Naive thymus-derived CD4-positive, alpha-beta T cell (primary cell): ENCODE results near the gene RPS3. TPM values are rescaled to one million over a fixed set of nuclear protein-coding genes. Genes with fewer than 3 reads are reported as not detected.
"Not testable (repeated sequence)": the region's sequence is repeated elsewhere in the genome, so short reads cannot be mapped to it uniquely, and the experiment has no call there.

Experiments
- ATAC-seq: fragments of 150-1000 bp; cut with Tn5 transposase; 2 replicates; pipeline ENCODE4 v1.10.0; 2021; ENCODE audit warnings: mild to moderate bottlenecking, moderate library complexity
- CTCF ChIA-PET: fragments of 350-600 bp; sonication (Branson Sonifier 250); formaldehyde crosslinking; loops from one replicate; lab custom pipeline; 2021; ENCODE audit warnings: antibody characterized with exemption; lab: Charles Lee
- POLR2A ChIA-PET: fragments of 350-600 bp; sonication (Branson Sonifier 250); formaldehyde crosslinking; loops from one replicate; lab custom pipeline; 2021; ENCODE audit warnings: antibody characterized with exemption, inconsistent platforms; lab: Charles Lee
- DNase-seq, 9 donors: peaks; one replicate each; pipeline versions ENCODE4 v3.0.0 to v3.0.0-alpha.2; 2020 to 2022; ENCODE audit warnings: mixed read lengths in 1 of 9
- H3K27ac ChIP-seq: one replicate; pipeline ENCODE4 v1.7.0; 2013; ENCODE audit warnings: mild to moderate bottlenecking, low read depth, low read length, moderate library complexity
- H3K27me3 ChIP-seq, 2 donors: one replicate each; pipeline ENCODE4 v1.7.0; 2013; ENCODE audit warnings: low read length in 2 of 2, mild to moderate bottlenecking in 2 of 2, moderate library complexity in 2 of 2; ENCODE audit not compliant: control insufficient read depth in 2 of 2, insufficient read depth in 2 of 2
- H3K36me3 ChIP-seq, 3 experiments: 1 replicate in 2 of 3; 2 replicates in 1 of 3; pipeline ENCODE4 v1.7.0; 2013; ENCODE audit warnings: low read length in 3 of 3, mild to moderate bottlenecking in 3 of 3, moderate library complexity in 1 of 3; ENCODE audit not compliant: insufficient read depth in 3 of 3, control insufficient read depth in 2 of 3
- H3K4me1 ChIP-seq, 2 donors: one replicate each; pipeline ENCODE4 v1.7.0; 2013; ENCODE audit warnings: low read length in 2 of 2, mild to moderate bottlenecking in 2 of 2, moderate library complexity in 1 of 2; ENCODE audit not compliant: control insufficient read depth in 2 of 2, insufficient read depth in 2 of 2
- H3K4me3 ChIP-seq: 2 replicates; pipeline ENCODE4 v1.7.0; 2013; ENCODE audit warnings: mild to moderate bottlenecking, low read length
- H3K9me3 ChIP-seq, 3 experiments: 1 replicate in 2 of 3; 2 replicates in 1 of 3; pipeline ENCODE4 v1.7.0; 2013; ENCODE audit warnings: low read length in 3 of 3; ENCODE audit not compliant: control insufficient read depth in 2 of 3
- H3K27ac Mint-ChIP-seq, 9 donors: one replicate each; pipeline ENCODE4 v1.8.0; 2020 to 2022; ENCODE audit warnings: mixed read lengths in 9 of 9, mild to moderate bottlenecking in 8 of 9, moderate library complexity in 5 of 9, inconsistent platforms in 2 of 9
- H3K27me3 Mint-ChIP-seq, 5 donors: one replicate each; pipeline ENCODE4 v1.8.0; 2021 to 2022; ENCODE audit warnings: mixed read lengths in 5 of 5, mild to moderate bottlenecking in 1 of 5
- H3K36me3 Mint-ChIP-seq, 5 donors: one replicate each; pipeline ENCODE4 v1.8.0; 2020 to 2022; ENCODE audit warnings: mixed read lengths in 5 of 5, mild to moderate bottlenecking in 3 of 5, inconsistent platforms in 1 of 5
- H3K4me1 Mint-ChIP-seq, 7 donors: one replicate each; pipeline ENCODE4 v1.8.0; 2020 to 2022; ENCODE audit warnings: mixed read lengths in 7 of 7, mild to moderate bottlenecking in 3 of 7, inconsistent platforms in 1 of 7
- H3K4me3 Mint-ChIP-seq, 10 donors: one replicate each; pipeline ENCODE4 v1.8.0; 2020 to 2022; ENCODE audit warnings: mild to moderate bottlenecking in 10 of 10, mixed read lengths in 10 of 10, moderate library complexity in 6 of 10, inconsistent platforms in 2 of 10
- H3K9me3 Mint-ChIP-seq, 11 donors: one replicate each; pipeline ENCODE4 v1.8.0; 2020 to 2022; ENCODE audit warnings: mixed read lengths in 11 of 11, mild to moderate bottlenecking in 4 of 11, inconsistent platforms in 1 of 11, moderate library complexity in 1 of 11
- intact Hi-C, 2 donors: fragments of 100-400 bp; cut with micrococcal nuclease; formaldehyde crosslinking; loops; one replicate each; pipeline ENCODE4 v1.15.1; 2023
- polyA plus RNA-seq, 2 donors: library from polyadenylated mRNA; unstranded; fragments of 300-500 nt; fragmentation: Illumina TruSeq; gene quantifications; one replicate each; pipeline ENCODE4 v1.2.3, GENCODE V29; 2021
- total RNA-seq, 6 experiments: library from RNA in 5 of 6; stranded (reverse) in 5 of 6; gene quantifications; 1 replicate in 5 of 6; 2 replicates in 1 of 6; pipeline ENCODE4 v1.2.3 and lab custom pipeline; 2021 to 2026

RPS3 gene
- total and polyA plus RNA-seq, 7 experiments from 2014 or later: 3,135 to 7,167 (median 5,170) TPM

DNA sequence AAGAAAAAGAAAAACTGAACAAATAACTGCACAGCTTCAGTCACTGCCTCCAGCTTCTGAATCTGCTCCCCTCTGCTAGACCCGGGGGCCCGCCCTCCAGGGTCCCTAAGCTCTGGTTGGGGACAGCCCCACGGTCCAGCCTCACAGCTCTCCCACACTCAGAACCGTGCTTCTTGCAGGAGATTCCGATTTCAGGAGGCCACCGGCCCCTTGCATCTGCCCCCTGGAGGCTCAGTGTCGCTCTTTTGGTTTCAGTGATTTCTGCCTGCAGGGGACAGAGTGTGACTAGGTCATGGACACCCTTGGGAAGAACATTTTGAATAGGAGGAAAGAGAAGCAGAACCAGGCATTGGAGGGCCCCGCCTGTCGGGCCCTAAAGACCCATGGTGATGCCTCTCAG, 23.1 kb upstream of the RPS3 start:
- no peaks in the 10 kb centered on the region for H3K9me3 ChIP-seq
- no peaks in the 10 kb centered on the region for H3K27me3 ChIP-seq
- no peak for DNase-seq
- H3K27me3 Mint-ChIP-seq: no peaks in the 10 kb centered on the region
- H3K4me1 Mint-ChIP-seq: peaks cover 0 to 17% (median 6%) of the 10 kb centered on the region in 7 donors
- no peaks in the 10 kb centered on the region for H3K4me1 ChIP-seq
- H3K9me3 Mint-ChIP-seq: no peaks in the 10 kb centered on the region
- H3K27ac Mint-ChIP-seq: no peak overlapping the region
- H3K27ac ChIP-seq: no peak overlapping the region
- H3K36me3 ChIP-seq: no peaks in the 10 kb centered on the region
- ChIA-PET CTCF (interaction anchor here (0.9 to 1.0 kb wide), 2 partner anchors 47 to 235 kb away, joined by 3 read pairs; no protein-coding TSS in a partner anchor), POLR2A (interaction anchor here (1.3 kb wide), 1 partner anchor 33 kb away, joined by 3 read pairs; no protein-coding TSS in a partner anchor)
- intact Hi-C loops: no loop called here
- H3K4me3 Mint-ChIP-seq: no peak overlapping the region
- no peaks in the 10 kb centered on the region for H3K36me3 Mint-ChIP-seq
- no peak overlapping the region for H3K4me3 ChIP-seq
- ATAC-seq: no peak

DNA sequence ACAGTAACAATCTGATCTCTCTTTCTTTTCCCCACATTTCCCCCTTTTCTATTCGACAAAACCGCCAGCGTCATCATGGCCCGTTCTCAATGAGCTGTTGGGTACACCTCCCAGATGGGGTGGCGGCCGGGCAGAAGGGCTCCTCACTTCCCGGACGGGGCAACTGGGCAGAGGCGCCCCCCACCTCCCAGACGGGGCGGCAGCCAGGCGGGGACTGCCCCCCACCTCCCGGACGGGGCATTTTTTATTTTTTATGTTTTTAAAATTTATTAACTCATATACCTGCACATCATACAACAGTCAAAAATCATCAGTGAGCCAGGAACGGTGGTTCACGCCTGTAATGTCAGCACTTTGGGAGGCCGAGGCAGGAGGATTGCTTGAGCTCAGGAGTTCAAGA, 20.5 kb upstream of the RPS3 start:
- CTCF ChIA-PET: interaction anchor here (0.9 to 16.2 kb wide), 2 partner anchors 10 to 102 kb away, joined by 4 to 416 read pairs; no protein-coding TSS in a partner anchor
- H3K4me1 Mint-ChIP-seq: peaks cover 8 to 20% (median 14%) of the 10 kb centered on the region in 7 donors

GRCh38 chr11:75380245-75380644, 19.1 kb upstream of the RPS3 start:
- Mint-ChIP-seq H3K27ac (peak overlapping the region in 2 of 9 donors; percentile 6 to 63), H3K4me1 (peaks cover 16 to 31% (median 25%) of the 10 kb centered on the region in 7 donors), H3K27me3 (no peaks in the 10 kb centered on the region), H3K36me3 (no peaks in the 10 kb centered on the region), H3K4me3 (no peak overlapping the region), H3K9me3 (no peaks in the 10 kb centered on the region)
- Histone ChIP-seq H3K9me3 (no peaks in the 10 kb centered on the region), H3K36me3 (no peaks in the 10 kb centered on the region), H3K4me1 (peaks cover 6 to 17% of the 10 kb centered on the region in 2 donors), H3K27ac (no peak overlapping the region), H3K27me3 (no peaks in the 10 kb centered on the region), H3K4me3 (no peak overlapping the region)
- ChIA-PET POLR2A (interaction anchor here (1.1 to 7.0 kb wide), 2 partner anchors 50 to 102 kb away, joined by 3 to 119 read pairs; no protein-coding TSS in a partner anchor), CTCF (interaction anchor here (1.1 to 16.2 kb wide), 2 partner anchors 9 to 103 kb away, joined by 3 to 416 read pairs; no protein-coding TSS in a partner anchor)
- intact Hi-C loops: loop anchor here in 1 of 2 donors (5.0 kb wide), 2 partner anchors 38 to 238 kb away; no protein-coding TSS in a partner anchor
- ATAC-seq (no peak), DNase-seq (no peak)

More for the DNA sequence above, 20.5 kb upstream of the RPS3 start:
- H3K27me3 ChIP-seq, H3K27ac ChIP-seq, H3K4me3 Mint-ChIP-seq, ATAC-seq, H3K9me3 ChIP-seq, H3K27me3 Mint-ChIP-seq, H3K9me3 Mint-ChIP-seq, DNase-seq, H3K36me3 Mint-ChIP-seq, H3K4me1 ChIP-seq, H3K27ac Mint-ChIP-seq, H3K4me3 ChIP-seq, H3K36me3 ChIP-seq, intact Hi-C loops, POLR2A ChIA-PET: not testable (repeated sequence)

GRCh38 chr11:75380716-75381420, 18.4 kb upstream of the RPS3 start:
- ATAC-seq: peak; percentile 36
- no peaks in the 10 kb centered on the region for H3K27me3 Mint-ChIP-seq

GRCh38 chr11:75383246-75383645, 16.1 kb upstream of the RPS3 start:
- DNase-seq (peak in 7 of 9 donors; percentile 30 to 55 (median 41)), ATAC-seq (peak; percentile 78)
- Histone ChIP-seq H3K27ac (peak overlapping the region; percentile 57), H3K36me3 (no peaks in the 10 kb centered on the region), H3K9me3 (no peaks in the 10 kb centered on the region), H3K27me3 (no peaks in the 10 kb centered on the region), H3K4me1 (peaks cover 6 to 17% of the 10 kb centered on the region in 2 donors), H3K4me3 (no peak overlapping the region)
- peak overlapping the region; percentile 65 to 93 (median 88) for H3K27ac Mint-ChIP-seq
- H3K4me3 Mint-ChIP-seq: peak overlapping the region; percentile 15 to 80 (median 58)
- peaks cover 0 to 10% (median 0%) of the 10 kb centered on the region in 5 donors for H3K27me3 Mint-ChIP-seq
- H3K9me3 Mint-ChIP-seq: no peaks in the 10 kb centered on the region
- ChIA-PET POLR2A (interaction anchor here (0.7 to 7.0 kb wide), 11 partner anchors 12 to 105 kb away, joined by 3 to 119 read pairs (median 4); partner anchors contain the start of gene ARRB1), CTCF (interaction anchor here (0.6 to 16.2 kb wide), 11 partner anchors 9 to 143 kb away, joined by 3 to 416 read pairs (median 5); partner anchors contain the start of genes ARRB1 and GDPD5)
- H3K4me1 Mint-ChIP-seq: peaks cover 16 to 31% (median 25%) of the 10 kb centered on the region in 7 donors
- H3K36me3 Mint-ChIP-seq: no peaks in the 10 kb centered on the region
- intact Hi-C loops: loop anchor here (1.0 to 5.0 kb wide), 3 partner anchors 41 to 241 kb away; no protein-coding TSS in a partner anchor

More at GRCh38 chr11:75380716-75381420, 18.4 kb upstream of the RPS3 start:
- Mint-ChIP-seq H3K4me1 (peaks cover 16 to 31% (median 25%) of the 10 kb centered on the region in 7 donors), H3K27ac (peak overlapping the region in 6 of 9 donors; percentile 6 to 88 (median 66)), H3K4me3 (no peak overlapping the region), H3K9me3 (no peaks in the 10 kb centered on the region), H3K36me3 (no peaks in the 10 kb centered on the region)
- H3K9me3 ChIP-seq: no peaks in the 10 kb centered on the region
- H3K36me3 ChIP-seq: no peaks in the 10 kb centered on the region
- no peaks in the 10 kb centered on the region for H3K27me3 ChIP-seq
- POLR2A ChIA-PET: interaction anchor here (1.1 to 7.0 kb wide), 2 partner anchors 50 to 103 kb away, joined by 3 to 119 read pairs; no protein-coding TSS in a partner anchor
- H3K4me3 ChIP-seq: no peak overlapping the region
- no peak for DNase-seq
- H3K27ac ChIP-seq: no peak overlapping the region
- intact Hi-C loops: loop anchor here in 1 of 2 donors (5.0 kb wide), 2 partner anchors 39 to 239 kb away; no protein-coding TSS in a partner anchor
- CTCF ChIA-PET: interaction anchor here (1.1 to 16.2 kb wide), 3 partner anchors 8 to 104 kb away, joined by 3 to 416 read pairs (median 36); partner anchors contain the start of gene ARRB1
- peaks cover 6 to 17% of the 10 kb centered on the region in 2 donors for H3K4me1 ChIP-seq

GRCh38 chr11:75384438-75385080, 14.8 kb upstream of the RPS3 start:
- ChIA-PET CTCF (interaction anchor here (0.6 to 16.2 kb wide), 17 partner anchors 12 to 377 kb away, joined by 3 to 416 read pairs (median 3); partner anchors contain the start of gene ARRB1), POLR2A (interaction anchor here (0.7 to 7.0 kb wide), 9 partner anchors 11 to 107 kb away, joined by 3 to 119 read pairs (median 3); partner anchors contain the start of genes ARRB1 and RPS3)
- H3K36me3 Mint-ChIP-seq: no peaks in the 10 kb centered on the region
- H3K4me3 ChIP-seq: no peak overlapping the region
- ATAC-seq (peak; percentile 87), DNase-seq (peak; percentile 58 to 84 (median 78))
- H3K36me3 ChIP-seq: no peaks in the 10 kb centered on the region
- H3K27ac ChIP-seq: no peak overlapping the region
- peaks cover 16 to 31% (median 25%) of the 10 kb centered on the region in 7 donors for H3K4me1 Mint-ChIP-seq
- H3K9me3 ChIP-seq: no peaks in the 10 kb centered on the region
- intact Hi-C loops: loop anchor here (1.0 to 5.0 kb wide), 8 partner anchors 32 to 242 kb away; partner anchors contain the start of gene ARRB1 (in 1 of the 2)
- H3K27ac Mint-ChIP-seq: peak overlapping the region in 8 of 9 donors; percentile 83 to 92 (median 90)
- peaks cover 0 to 10% (median 0%) of the 10 kb centered on the region in 5 donors for H3K27me3 Mint-ChIP-seq
- peaks cover 10 to 17% of the 10 kb centered on the region in 2 donors for H3K4me1 ChIP-seq
- no peaks in the 10 kb centered on the region for H3K9me3 Mint-ChIP-seq
- H3K27me3 ChIP-seq: no peaks in the 10 kb centered on the region
- peak overlapping the region; percentile 33 to 84 (median 70) for H3K4me3 Mint-ChIP-seq
